GM19351 (cell line): ENCODE measurements around the gene GBX2.

ENCODE experiments used
- ATAC-seq: cut with Tn5 transposase; IDR thresholded peaks from one replicate; pipeline ENCODE4 v1.9.1; 2021; ENCODE audit warnings: mild to moderate bottlenecking, moderate library complexity; ENCODE audit not compliant: unreplicated experiment

The GBX2 gene

GRCh38 chr2:236169741-236170589 lies 1.8 kb upstream of the GBX2 start:
- no peak for ATAC-seq

- no peak for ATAC-seq
Measured at GRCh38 chr2:236169151-236169721, 1.1 kb upstream of the GBX2 start.

GRCh38 chr2:236167297-236168109 lies 683 bp downstream of the GBX2 start:
- ATAC-seq: no peak

GRCh38 chr2:236166796-236167296 lies 1.3 kb downstream of the GBX2 start:
- ATAC-seq: no peak

- ATAC-seq: no peak
Measured at GRCh38 chr2:236165842-236166795, 2.1 kb downstream of the GBX2 start.

- ATAC-seq: no peak
Measured at GRCh38 chr2:236164925-236165841, 3.0 kb downstream of the GBX2 start.

GRCh38 chr2:236164201-236164924 lies 3.8 kb downstream of the GBX2 start:
- no peak for ATAC-seq

GRCh38 chr2:236163471-236164200 lies 4.5 kb downstream of the GBX2 start:
- ATAC-seq: no peak

GRCh38 chr2:236162882-236163470 lies 5.2 kb downstream of the GBX2 start:
- ATAC-seq: no peak

GRCh38 chr2:236162031-236162845 lies 5.9 kb downstream of the GBX2 start:
- ATAC-seq: no peak

GRCh38 chr2:236161531-236161930 lies 6.7 kb downstream of the GBX2 start:
- no peak for ATAC-seq

GRCh38 chr2:236161082-236161462 lies 7.1 kb downstream of the GBX2 start:
- no peak for ATAC-seq

GRCh38 chr2:236160366-236161081 lies 7.7 kb downstream of the GBX2 start:
- ATAC-seq: no peak

- no peak for ATAC-seq
Measured at GRCh38 chr2:236159778-236160170, 8.4 kb downstream of the GBX2 start.

- no peak for ATAC-seq
Measured at GRCh38 chr2:236158969-236159777, 9.0 kb downstream of the GBX2 start.
